Mucosa of descending colon (tissue), 3 donors: Measurements from ENCODE around the gene TUT4. TPM values are rescaled to one million over a fixed set of nuclear protein-coding genes. Genes with fewer than 3 reads are reported as not detected.

ENCODE experiments used
- ATAC-seq: fragments of 200-7000 bp; cut with Tn5 transposase; one replicate; pipeline ENCODE4 v1.9.1; 2020; ENCODE audit warnings: mild to moderate bottlenecking, moderate library complexity
- DNase-seq, 3 donors: peaks; one replicate each; pipeline ENCODE4 v3.0.0-alpha.2; 2020
- H3K36me3 ChIP-seq: fragments of 200-600 bp; one replicate; pipeline ENCODE4 v1.8.0; 2021; ENCODE audit warnings: low read depth, mild to moderate bottlenecking
- H3K4me1 ChIP-seq: fragments of 200-600 bp; one replicate; pipeline ENCODE4 v1.8.0; 2021; ENCODE audit warnings: low read depth, mild to moderate bottlenecking
- H3K4me3 ChIP-seq: fragments of 200-600 bp; one replicate; pipeline ENCODE4 v1.8.0; 2021; ENCODE audit warnings: mild to moderate bottlenecking
- H3K9me3 ChIP-seq: fragments of 200-600 bp; one replicate; pipeline ENCODE4 v1.8.0; 2021; ENCODE audit warnings: mild to moderate bottlenecking
- intact Hi-C, 2 donors: fragments of 100-400 bp; cut with DNase I in 1 of 2; cut with micrococcal nuclease in 1 of 2; formaldehyde crosslinking; loops; one replicate each; pipeline versions ENCODE4 v1.11.0 to v1.11.1; 2022; cut with DNase I, micrococcal nuclease
- total RNA-seq, 3 donors: library from RNA; stranded (reverse); fragmentation: NEBNext Ultra II Directional in 2 of 3; extraction: Animal tissue kit (Norgen Biotek cat#: 25700) in 2 of 3; gene quantifications; one replicate each; pipeline versions ENCODE4 v1.2.1 to v1.2.4, GENCODE V29; 2021 to 2023
- TF ChIP-seq, protein P1 (sequence below): fragments of 200-600 bp; IDR thresholded peaks from one replicate; pipeline ENCODE4 v1.8.0; 2022; ENCODE audit warnings: antibody characterized with exemption, mild to moderate bottlenecking
- donor health status: DM: no; HTN: no; CAD: no; lungs with moderate emphysema.
- donor health status: DM: no; HTN: no; CAD: no.
- donor health status: DM: no; HTN: yes; CAD: no.

TUT4 gene
- total RNA-seq, 3 donors from 2014 or later: 17.9 to 51.7 (median 20.8) TPM

GRCh38 chr1:52531249-52531872 lies 21.5 kb downstream of the TUT4 start:
- no peak overlapping the region for H3K4me3 ChIP-seq
- H3K36me3 ChIP-seq: no peaks in the 10 kb centered on the region
- TF ChIP-seq, protein P1, sequence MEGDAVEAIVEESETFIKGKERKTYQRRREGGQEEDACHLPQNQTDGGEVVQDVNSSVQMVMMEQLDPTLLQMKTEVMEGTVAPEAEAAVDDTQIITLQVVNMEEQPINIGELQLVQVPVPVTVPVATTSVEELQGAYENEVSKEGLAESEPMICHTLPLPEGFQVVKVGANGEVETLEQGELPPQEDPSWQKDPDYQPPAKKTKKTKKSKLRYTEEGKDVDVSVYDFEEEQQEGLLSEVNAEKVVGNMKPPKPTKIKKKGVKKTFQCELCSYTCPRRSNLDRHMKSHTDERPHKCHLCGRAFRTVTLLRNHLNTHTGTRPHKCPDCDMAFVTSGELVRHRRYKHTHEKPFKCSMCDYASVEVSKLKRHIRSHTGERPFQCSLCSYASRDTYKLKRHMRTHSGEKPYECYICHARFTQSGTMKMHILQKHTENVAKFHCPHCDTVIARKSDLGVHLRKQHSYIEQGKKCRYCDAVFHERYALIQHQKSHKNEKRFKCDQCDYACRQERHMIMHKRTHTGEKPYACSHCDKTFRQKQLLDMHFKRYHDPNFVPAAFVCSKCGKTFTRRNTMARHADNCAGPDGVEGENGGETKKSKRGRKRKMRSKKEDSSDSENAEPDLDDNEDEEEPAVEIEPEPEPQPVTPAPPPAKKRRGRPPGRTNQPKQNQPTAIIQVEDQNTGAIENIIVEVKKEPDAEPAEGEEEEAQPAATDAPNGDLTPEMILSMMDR: no peak
- DNase-seq: no peak
- no peaks in the 10 kb centered on the region for H3K9me3 ChIP-seq
- ATAC-seq: no peak
- H3K4me1 ChIP-seq: no peaks in the 10 kb centered on the region
- intact Hi-C loops: no loop called here

GRCh38 chr1:52530563-52531144 lies 22.2 kb downstream of the TUT4 start:
- intact Hi-C loops: no loop called here
- TF ChIP-seq, protein P1: no peak
- Histone ChIP-seq H3K4me1 (no peaks in the 10 kb centered on the region), H3K4me3 (no peak overlapping the region), H3K36me3 (no peaks in the 10 kb centered on the region), H3K9me3 (no peaks in the 10 kb centered on the region)
- ATAC-seq: no peak
- no peak for DNase-seq

GRCh38 chr1:52523376-52523775 lies 29.5 kb downstream of the TUT4 start:
- no peak for ATAC-seq
- DNase-seq: no peak
- no peaks in the 10 kb centered on the region for H3K4me1 ChIP-seq
- H3K4me3 ChIP-seq: no peak overlapping the region
- no peaks in the 10 kb centered on the region for H3K9me3 ChIP-seq
- intact Hi-C loops: no loop called here
- no peaks in the 10 kb centered on the region for H3K36me3 ChIP-seq
- TF ChIP-seq, protein P1: no peak

DNA sequence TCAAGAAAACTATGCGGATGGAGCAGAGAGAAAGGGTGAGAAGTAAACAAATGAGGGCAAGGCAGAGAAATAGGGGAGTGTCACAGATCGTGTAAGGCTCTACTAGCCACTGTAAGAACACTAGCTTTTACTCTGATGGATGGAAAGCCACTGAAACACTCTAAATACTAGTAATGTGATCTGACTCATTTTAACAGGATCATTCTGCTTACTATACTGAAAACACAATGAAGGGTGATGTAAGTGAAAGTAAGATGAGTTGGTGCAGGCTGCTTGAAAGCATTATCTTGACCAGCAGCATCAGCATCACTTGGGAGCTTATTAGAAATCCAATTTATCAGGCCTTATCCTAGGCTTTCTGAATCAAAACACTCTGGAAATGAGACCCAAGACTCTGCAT lies 32.7 kb downstream of the TUT4 start:
- no peak overlapping the region for H3K4me3 ChIP-seq
- intact Hi-C loops: no loop called here
- no peaks in the 10 kb centered on the region for H3K9me3 ChIP-seq
- TF ChIP-seq, protein P1: no peak
- no peaks in the 10 kb centered on the region for H3K4me1 ChIP-seq
- ATAC-seq (no peak), DNase-seq (no peak)
- H3K36me3 ChIP-seq: no peaks in the 10 kb centered on the region

DNA sequence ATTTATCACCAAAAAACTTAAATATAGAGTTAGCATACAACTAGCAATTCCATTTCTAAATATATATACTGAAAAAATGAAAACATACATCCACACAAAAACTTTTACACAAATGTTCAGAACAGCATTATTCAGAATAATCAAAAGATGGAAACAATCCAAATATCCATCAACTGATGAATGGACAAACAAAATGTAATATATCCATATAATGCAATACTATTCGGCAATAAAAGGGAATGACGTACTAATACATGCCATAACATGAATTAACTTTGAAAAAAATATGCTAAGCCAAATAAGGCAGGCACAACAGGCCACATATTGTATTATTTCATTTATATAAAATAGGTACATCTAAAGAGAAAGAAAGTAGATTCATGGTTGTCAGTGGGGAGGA lies 33.9 kb downstream of the TUT4 start:
- TF ChIP-seq, protein P1: no peak
- DNase-seq (no peak), ATAC-seq (no peak)
- no peaks in the 10 kb centered on the region for H3K4me1 ChIP-seq
- no peaks in the 10 kb centered on the region for H3K9me3 ChIP-seq
- intact Hi-C loops: no loop called here
- H3K36me3 ChIP-seq: no peaks in the 10 kb centered on the region
- H3K4me3 ChIP-seq: no peak overlapping the region
